ENCODE data around the gene NTN1. TPM values are rescaled to one million over a fixed set of nuclear protein-coding genes. Genes with fewer than 3 reads are reported as not detected.

Gene NTN1
- total RNA-seq (2021; ENCODE audit: unreplicated experiment) (14.5 TPM), Bru-seq, nascent RNA (percentile 48 among the genes with signal in this experiment), BruChase-seq, experiment 1, labeled RNA remaining after a 2-hour chase (percentile 45 among the genes with signal in this experiment), BruChase-seq, experiment 2, labeled RNA remaining after a 6-hour chase (percentile 49 among the genes with signal in this experiment)
- polyA plus RNA-seq (2012; ENCODE audit: insufficient read length): 20.0 TPM
- long read RNA-seq, partial matches to known transcripts: 2 of 25 reads
- long read RNA-seq, other reads (novel, unspliced or antisense): 23 of 25 reads

DNA sequence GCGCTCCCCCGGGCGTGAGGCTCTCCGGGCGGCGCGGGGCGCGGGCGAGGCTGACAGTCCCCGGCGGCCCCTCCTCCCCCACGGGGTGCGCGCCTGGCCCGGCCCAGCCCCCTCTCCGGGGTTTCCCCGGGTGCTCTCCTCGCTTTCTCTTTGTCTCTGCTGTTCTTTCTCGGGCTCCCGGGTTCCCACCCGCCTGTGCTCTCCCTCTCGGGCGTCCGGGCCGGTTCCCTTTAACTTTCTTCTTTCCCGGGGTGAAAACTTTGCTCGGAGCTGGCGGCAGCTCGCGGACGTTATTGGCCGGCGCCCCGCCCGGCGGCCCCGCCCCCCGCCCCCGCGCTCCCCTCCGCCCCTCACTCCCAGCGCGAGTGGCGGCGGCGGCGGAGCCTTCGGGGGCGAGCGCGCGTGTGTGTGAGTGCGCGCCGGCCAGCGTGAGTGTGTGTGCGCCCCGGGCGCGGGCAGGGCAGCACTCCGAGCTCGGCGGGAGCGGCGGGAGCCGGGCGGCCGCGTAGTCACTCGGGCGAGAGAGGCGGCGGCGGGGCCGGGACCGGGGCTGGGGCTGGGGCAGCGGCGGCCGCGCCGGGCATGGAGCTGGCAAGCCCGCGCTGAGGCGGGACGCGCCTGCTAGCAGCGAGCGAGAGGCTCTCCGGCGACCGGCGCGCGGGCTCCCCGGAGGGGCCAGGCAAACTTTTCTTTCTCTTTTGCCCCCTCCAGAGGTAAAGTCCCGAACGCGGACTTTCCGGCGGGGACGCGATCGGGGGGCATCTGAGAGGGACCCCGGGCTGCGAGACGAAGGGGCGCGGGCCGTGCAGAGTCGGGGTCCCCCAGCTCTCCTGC, at the start of gene NTN1:
Gene NTN1, plus strand, starts transcription at position 353 of the 834 bp plus-strand sequence. CDS start 864 bp downstream, outside the sequence.
- in situ Hi-C loops (cut with HindIII; ENCODE audit: low pct_unique_long_range_greater_than_20kb, low sequenced_read_pairs): no loop called here
- Histone ChIP-seq H3K27me3 (ENCODE audit: control insufficient read depth, insufficient read depth, low read length) (peaks cover 5% of the 10 kb centered on the region), H3K9me3 (ENCODE audit: control insufficient read depth, insufficient read depth, low read depth, low read length) (no peaks in the 10 kb centered on the region), H3K27ac (ENCODE audit: low read length) (no peak within 1 kb of the TSS), H3K36me3 (ENCODE audit: control insufficient read depth, insufficient read depth, low read length) (no peaks in the 10 kb centered on the region), H3K4me1 (ENCODE audit: control insufficient read depth, insufficient read depth, low read length) (no peaks in the 10 kb centered on the region), H3K4me3 (ENCODE audit: low read depth in 2 of 2, low read length in 2 of 2) (peak within 1 kb of the TSS; percentile 41 to 43)
- DNase-seq (ENCODE audit: low read depth, low spot score): no peak
- intact Hi-C loops (cut with micrococcal nuclease; ENCODE audit: unreplicated experiment): no loop called here
- CTCF ChIA-PET: no interaction called here
- TF ChIP-seq POLR2AphosphoS5 (IDR thresholded peaks at IDR 0.05; ENCODE audit: low read depth, low read length) (no peak), REST (IDR thresholded peaks at IDR 0.05; ENCODE audit: insufficient read depth in 1 of 2, low read depth in 2 of 2, low read length in 1 of 2) (no peak), SIN3A (IDR thresholded peaks at IDR 0.05; ENCODE audit: borderline replicate concordance, insufficient read depth, low read depth, low read length) (no peak), TCF7L2 (IDR thresholded peaks at IDR 0.05; ENCODE audit: low read depth, low read length) (no peak), CTCF (IDR thresholded peaks at IDR 0.05) (no peak)
- no TSS peak for BruUV-seq (replicated peaks)
- peak; percentile 76 for ATAC-seq
- POLR2A ChIA-PET: interaction anchor here (0.6 kb wide), 1 partner anchor 17 kb away, joined by 4 read pairs; no protein-coding TSS in a partner anchor

GRCh38 chr17:8975091-8975725, 46.1 kb upstream of the NTN1 start:
- no peak for ATAC-seq
- Histone ChIP-seq H3K4me1 (ENCODE audit: control insufficient read depth, insufficient read depth, low read length) (no peaks in the 10 kb centered on the region), H3K4me3 (ENCODE audit: low read depth in 2 of 2, low read length in 2 of 2) (no peak overlapping the region), H3K27ac (ENCODE audit: low read length) (no peak overlapping the region), H3K27me3 (ENCODE audit: control insufficient read depth, insufficient read depth, low read length) (no peaks in the 10 kb centered on the region), H3K9me3 (ENCODE audit: control insufficient read depth, insufficient read depth, low read depth, low read length) (no peaks in the 10 kb centered on the region), H3K36me3 (ENCODE audit: control insufficient read depth, insufficient read depth, low read length) (no peaks in the 10 kb centered on the region)
- intact Hi-C loops (cut with micrococcal nuclease; ENCODE audit: unreplicated experiment): no loop called here
- ChIA-PET CTCF (no interaction called here), POLR2A (no interaction called here)
- in situ Hi-C loops (cut with HindIII; ENCODE audit: low pct_unique_long_range_greater_than_20kb, low sequenced_read_pairs): no loop called here
- BruUV-seq (replicated peaks): no TSS peak
- DNase-seq (ENCODE audit: low read depth, low spot score): no peak
- TF ChIP-seq CTCF (IDR thresholded peaks at IDR 0.05) (no peak), SIN3A (IDR thresholded peaks at IDR 0.05; ENCODE audit: borderline replicate concordance, insufficient read depth, low read depth, low read length) (no peak), POLR2AphosphoS5 (IDR thresholded peaks at IDR 0.05; ENCODE audit: low read depth, low read length) (no peak), REST (IDR thresholded peaks at IDR 0.05; ENCODE audit: insufficient read depth in 1 of 2, low read depth in 2 of 2, low read length in 1 of 2) (no peak), TCF7L2 (IDR thresholded peaks at IDR 0.05; ENCODE audit: low read depth, low read length) (no peak)
